PC-3 (cell line): Measurements from ENCODE around the gene GGNBP2. TPM values are rescaled to one million over a fixed set of nuclear protein-coding genes. Genes with fewer than 3 reads are reported as not detected.

Experiments
- ATAC-seq: fragments of 200-7000 bp; cut with Tn5 transposase; 2 replicates; pipeline ENCODE4 v1.9.1; 2020; ENCODE audit warnings: mild to moderate bottlenecking, moderate library complexity
- BruUV-seq: library from RNA; stranded (reverse); fragments of 400-500 nt; replicated peaks from 2 replicates; lab custom pipeline; 2021; lab: Mats Ljungman, UMichigan
- CTCF ChIA-PET: fragments of 300-600 bp; sonication (Branson Sonifier 250); formaldehyde crosslinking; loops from one replicate; lab custom pipeline; 2022; ENCODE audit warnings: antibody characterized with exemption; lab: Charles Lee
- POLR2A ChIA-PET: fragments of 300-600 bp; sonication (Branson Sonifier 250); formaldehyde crosslinking; loops from one replicate; lab custom pipeline; 2022; ENCODE audit warnings: antibody characterized with exemption; ENCODE audit not compliant: unreplicated experiment; lab: Charles Lee
- DNase-seq: peaks from one replicate; pipeline ENCODE4 v3.0.0-alpha.2; 2015
- H2AFZ ChIP-seq: fragments of 300-600 bp; sonication (generic); 2 replicates; pipeline ENCODE4 v1.6.0; 2016; ENCODE audit warnings: antibody characterized with exemption, low read length
- H3F3A ChIP-seq: fragments of 300-600 bp; sonication (generic); one replicate; pipeline ENCODE4 v1.6.0; 2017; ENCODE audit warnings: antibody characterized with exemption, low read length, control low read depth, mild to moderate bottlenecking; ENCODE audit not compliant: unreplicated experiment
- H3K27ac ChIP-seq: fragments of 300-600 bp; sonication (generic); 2 replicates; pipeline ENCODE4 v1.5.1; 2016; ENCODE audit warnings: mild to moderate bottlenecking, low read length
- H3K27me3 ChIP-seq: fragments of 300-600 bp; sonication (generic); 2 replicates; pipeline ENCODE4 v1.6.1; 2016; ENCODE audit warnings: low read length, mixed read lengths
- H3K36me3 ChIP-seq: fragments of 300-600 bp; sonication (generic); 2 replicates; pipeline ENCODE4 v1.6.1; 2016; ENCODE audit warnings: low read depth, mixed run types, low read length, mixed read lengths
- H3K4me1 ChIP-seq: fragments of 300-600 bp; sonication (generic); 2 replicates; pipeline ENCODE4 v1.5.1; 2016; ENCODE audit warnings: low read length; ENCODE audit not compliant: insufficient read depth
- H3K4me2 ChIP-seq: fragments of 300-600 bp; sonication (generic); 2 replicates; pipeline ENCODE4 v1.6.0; 2016; ENCODE audit warnings: low read length
- H3K4me3 ChIP-seq: fragments of 300-600 bp; sonication (generic); 2 replicates; pipeline ENCODE4 v1.5.1; 2016; ENCODE audit warnings: mild to moderate bottlenecking, low read length, mixed read lengths
- H3K79me2 ChIP-seq: fragments of 300-600 bp; sonication (generic); 2 replicates; pipeline ENCODE4 v1.6.1; 2017; ENCODE audit warnings: low read length, mixed read lengths
- H3K9ac ChIP-seq: fragments of 300-600 bp; sonication (generic); 2 replicates; pipeline ENCODE4 v1.6.0; 2016; ENCODE audit warnings: mild to moderate bottlenecking, low read length
- H3K9me2 ChIP-seq: fragments of 300-600 bp; sonication (generic); replicated peaks from 2 replicates; pipeline ENCODE4 v1.6.1; 2016; ENCODE audit warnings: mixed run types, low read length, mixed read lengths
- H3K9me3 ChIP-seq: fragments of 300-600 bp; sonication (generic); 2 replicates; pipeline ENCODE4 v1.6.1; 2016; ENCODE audit warnings: low read length, mixed read lengths
- H4K20me1 ChIP-seq: fragments of 300-600 bp; sonication (generic); 2 replicates; pipeline ENCODE4 v1.6.1; 2016; ENCODE audit warnings: low read length, mixed read lengths
- CTCF ChIP-seq: fragments of 300-600 bp; sonication (generic); conservative IDR thresholded peaks from 2 replicates; pipeline ENCODE4 v1.5.1; 2017; ENCODE audit warnings: antibody characterized with exemption, low read depth, mild to moderate bottlenecking, low read length
- EZH2 ChIP-seq: fragments of 300-600 bp; sonication (generic); IDR thresholded peaks from one replicate; pipeline ENCODE4 v1.6.1; 2017; ENCODE audit warnings: antibody characterized with exemption, mild to moderate bottlenecking, low read length; ENCODE audit not compliant: unreplicated experiment
- EZH2phosphoT487 ChIP-seq: fragments of 300-600 bp; sonication (generic); IDR thresholded peaks from 2 replicates; pipeline ENCODE4 v1.6.1; 2018; ENCODE audit warnings: mild to moderate bottlenecking, antibody characterized with exemption, low read length, borderline replicate concordance
- intact Hi-C: fragments of 100-400 bp; cut with micrococcal nuclease; formaldehyde crosslinking; loops from 2 replicates; pipeline ENCODE4 v1.9.0; 2023
- total RNA-seq: library from RNA; depleted of rRNA; stranded (reverse); fragments of >200 nt; gene quantifications from 2 replicates; pipeline ENCODE4 v1.2.3, GENCODE V29; 2014

GGNBP2 gene
- total RNA-seq, 1 experiment from 2014 or later = 33.0 TPM

GRCh38 chr17:36613155-36613554 is 68.4 kb downstream of the GGNBP2 start:
- Histone ChIP-seq H3K27me3 (no peaks in the 10 kb centered on the region), H3K9ac (no peak overlapping the region), H4K20me1 (no peaks in the 10 kb centered on the region), H3F3A (no peaks in the 10 kb centered on the region), H3K79me2 (no peaks in the 10 kb centered on the region), H3K27ac (no peak overlapping the region), H3K4me2 (no peak overlapping the region), H3K9me3 (no peaks in the 10 kb centered on the region), H3K9me2 (no peaks in the 10 kb centered on the region), H3K4me1 (no peaks in the 10 kb centered on the region), H2AFZ (no peak overlapping the region), H3K36me3 (no peaks in the 10 kb centered on the region), H3K4me3 (no peak overlapping the region)
- POLR2A ChIA-PET = no interaction called here
- intact Hi-C loops = no loop called here
- no peak for DNase-seq
- no TSS peak for BruUV-seq
- CTCF ChIA-PET = no interaction called here
- ATAC-seq = no peak
- no peak for TF ChIP-seq EZH2
- no peak for TF ChIP-seq EZH2phosphoT487
- TF ChIP-seq CTCF = no peak

- Histone ChIP-seq H4K20me1 (no peaks in the 10 kb centered on the region), H3K4me3 (no peak overlapping the region), H3K4me1 (no peaks in the 10 kb centered on the region), H3F3A (no peaks in the 10 kb centered on the region), H3K9ac (no peak overlapping the region), H3K4me2 (no peak overlapping the region), H3K9me2 (no peaks in the 10 kb centered on the region), H3K79me2 (no peaks in the 10 kb centered on the region), H3K36me3 (no peaks in the 10 kb centered on the region), H3K27ac (no peak overlapping the region), H3K27me3 (no peaks in the 10 kb centered on the region), H2AFZ (no peak overlapping the region), H3K9me3 (no peaks in the 10 kb centered on the region)
- ATAC-seq (no peak), DNase-seq (no peak)
- ChIA-PET CTCF (no interaction called here), POLR2A (no interaction called here)
- TF ChIP-seq EZH2phosphoT487 = no peak
- TF ChIP-seq EZH2 = no peak
- TF ChIP-seq CTCF = no peak
- no TSS peak for BruUV-seq
- intact Hi-C loops = no loop called here
Measured at GRCh38 chr17:36614081-36614480, 69.4 kb downstream of the GGNBP2 start.

GRCh38 chr17:36614933-36615332 is 70.2 kb downstream of the GGNBP2 start:
- no peak overlapping the region for H2AFZ ChIP-seq
- POLR2A ChIA-PET = no interaction called here
- no peak for DNase-seq

More at GRCh38 chr17:36614933-36615332, 70.2 kb downstream of the GGNBP2 start:
- Histone ChIP-seq H3K9me2 (no peaks in the 10 kb centered on the region), H3K9me3 (no peaks in the 10 kb centered on the region), H3F3A (no peaks in the 10 kb centered on the region), H3K79me2 (no peaks in the 10 kb centered on the region), H3K27me3 (no peaks in the 10 kb centered on the region), H3K36me3 (no peaks in the 10 kb centered on the region), H4K20me1 (no peaks in the 10 kb centered on the region), H3K9ac (no peak overlapping the region), H3K27ac (no peak overlapping the region), H3K4me3 (no peak overlapping the region), H3K4me2 (no peak overlapping the region), H3K4me1 (no peaks in the 10 kb centered on the region)
- no peak for TF ChIP-seq CTCF
- no peak for TF ChIP-seq EZH2phosphoT487
- TF ChIP-seq EZH2 = no peak
- no peak for ATAC-seq
- BruUV-seq = no TSS peak
- intact Hi-C loops = no loop called here
- CTCF ChIA-PET = no interaction called here
